Skin epidermis (tissue), 12 donors: ENCODE results near the gene TOX3.

Source experiments
- H3K27ac ChIP-seq, 21 experiments: fragments of 200-600 bp; sonication (generic) in 11 of 21; one replicate each; pipeline ENCODE4 v1.5.0; 2020; ENCODE audit warnings: mild to moderate bottlenecking in 3 of 21, inconsistent platforms in 2 of 21, moderate library complexity in 2 of 21
- H3K4me3 ChIP-seq, 7 experiments: fragments of 200-600 bp; sonication (generic) in 2 of 7; one replicate each; pipeline ENCODE4 v1.5.0; 2020; ENCODE audit warnings: inconsistent platforms in 2 of 7, mild to moderate bottlenecking in 2 of 7, moderate library complexity in 1 of 7

TOX3 gene

DNA sequence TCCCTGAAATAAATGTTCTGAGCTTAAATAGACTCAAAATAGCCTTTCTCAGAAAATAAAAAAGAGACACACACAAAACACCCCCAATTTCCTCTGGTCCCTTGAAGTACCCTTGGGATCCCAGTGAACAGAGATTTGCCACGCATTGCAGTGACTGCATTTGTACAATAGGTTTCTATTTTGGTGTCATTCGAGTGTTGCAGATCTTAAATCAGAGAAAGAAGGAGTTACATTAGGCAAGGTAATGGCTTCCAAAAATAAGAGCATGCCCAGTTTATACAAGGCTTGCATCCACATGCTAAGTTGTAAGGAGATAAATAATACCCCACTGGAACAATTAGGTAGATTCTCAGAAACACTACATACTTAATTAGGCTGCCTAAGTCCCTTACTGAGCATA is 2.2 kb downstream of the TOX3 start:
- H3K4me3 ChIP-seq = no peak overlapping the region

GRCh38 chr16:52543654-52544053 is 3.3 kb downstream of the TOX3 start:
- no peak overlapping the region for H3K4me3 ChIP-seq
- no peak overlapping the region for H3K27ac ChIP-seq

More for the DNA sequence above, 2.2 kb downstream of the TOX3 start:
- H3K27ac ChIP-seq = no peak overlapping the region

DNA sequence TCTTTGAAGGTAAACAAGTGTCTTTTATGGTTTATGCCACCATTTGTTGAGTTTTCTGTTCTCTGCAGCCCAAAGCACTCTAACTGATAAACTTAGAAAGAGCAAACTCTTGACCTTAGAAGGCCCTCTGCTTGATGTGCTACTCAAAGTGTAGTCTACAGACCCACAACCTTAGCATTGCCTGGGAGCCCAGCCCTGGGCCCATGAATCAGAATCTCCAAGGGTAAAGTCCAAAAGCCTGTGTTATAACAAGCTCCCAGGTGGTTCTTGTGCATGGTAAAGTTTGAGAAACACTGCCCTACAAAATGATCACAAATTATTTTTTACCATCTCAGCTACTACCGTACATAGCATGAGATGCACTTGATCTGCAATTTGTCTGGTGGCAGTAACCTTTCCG is 6.0 kb downstream of the TOX3 start:
- Histone ChIP-seq H3K4me3 (no peak overlapping the region), H3K27ac (no peak overlapping the region)

DNA sequence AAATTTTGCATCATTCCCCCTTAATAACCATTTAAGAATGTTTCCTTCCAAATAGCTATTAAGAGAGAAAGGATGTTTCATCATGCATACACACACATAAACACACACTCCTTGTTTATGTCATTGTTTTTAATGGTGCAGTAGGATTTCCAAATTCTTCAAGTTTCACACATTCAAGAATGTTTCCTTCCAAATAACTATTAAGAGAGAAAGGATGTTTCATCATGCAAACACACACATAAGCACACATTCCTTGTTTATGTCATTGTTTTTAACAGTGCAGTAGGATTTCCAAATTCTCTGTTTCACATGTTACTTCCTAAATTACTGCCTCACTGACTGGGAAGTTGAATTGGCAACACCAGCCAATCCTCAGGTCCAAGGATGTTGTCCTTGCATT is 7.8 kb downstream of the TOX3 start:
- Histone ChIP-seq H3K4me3 (no peak overlapping the region), H3K27ac (no peak overlapping the region)

DNA sequence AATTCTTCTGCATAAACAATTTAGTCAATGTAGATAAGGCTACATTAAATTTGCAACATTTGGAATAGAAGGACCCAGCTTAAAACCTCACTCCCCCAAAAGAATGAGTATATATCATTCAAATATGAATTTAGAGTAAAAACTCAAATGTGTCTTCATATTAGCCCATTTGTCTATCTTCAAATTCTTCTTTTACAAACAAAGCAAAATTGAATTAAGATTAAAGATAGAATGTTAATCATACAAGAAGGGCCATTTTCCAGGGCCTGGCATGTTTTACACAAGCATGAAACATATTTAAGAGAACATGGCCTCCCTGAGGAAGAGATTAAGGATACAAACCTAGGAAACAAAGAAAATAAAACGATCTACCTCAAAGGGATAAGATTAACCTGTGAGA is 8.4 kb downstream of the TOX3 start:
- H3K27ac ChIP-seq = no peak overlapping the region

DNA sequence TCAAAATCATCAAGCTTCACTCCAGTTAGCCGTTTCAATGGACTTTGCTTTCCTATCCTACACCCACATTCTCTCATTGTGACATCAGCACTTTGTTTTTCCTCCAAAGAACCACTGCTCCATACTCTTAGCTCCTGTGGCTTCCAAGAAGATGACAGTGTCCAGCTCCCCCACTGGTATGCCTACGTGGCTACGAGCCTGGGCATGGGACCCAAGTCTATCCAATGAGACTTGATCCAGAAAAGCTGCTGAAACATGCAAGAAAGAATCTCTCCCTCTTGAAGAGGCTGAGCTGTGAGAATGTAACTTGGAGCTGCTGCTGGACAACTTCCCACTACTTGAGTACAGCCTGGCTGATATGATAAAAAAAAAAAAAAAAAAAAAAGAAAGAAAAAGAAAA is 9.4 kb downstream of the TOX3 start:
- no peak overlapping the region for H3K4me3 ChIP-seq
- no peak overlapping the region for H3K27ac ChIP-seq

More for the DNA sequence above, 8.4 kb downstream of the TOX3 start:
- H3K4me3 ChIP-seq = no peak overlapping the region

DNA sequence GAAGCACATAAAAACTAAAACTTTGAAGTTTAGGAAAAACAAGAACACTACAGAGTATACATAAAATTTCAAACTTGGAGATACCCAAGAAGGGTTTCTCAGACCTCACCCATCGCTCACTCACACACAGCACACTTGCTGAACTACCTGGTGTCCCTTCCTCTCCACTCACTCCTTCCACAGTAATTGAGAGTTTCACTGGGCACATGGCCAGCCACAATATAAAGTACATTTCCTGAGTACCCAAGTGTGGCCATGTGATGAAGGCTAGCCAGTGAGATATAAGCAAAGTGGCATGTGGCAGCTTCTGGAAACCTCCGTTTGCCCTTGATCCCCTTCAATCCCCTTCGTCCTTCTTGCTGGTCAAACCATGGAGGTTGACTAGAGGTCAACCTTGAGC is 11.9 kb downstream of the TOX3 start:
- Histone ChIP-seq H3K27ac (no peak overlapping the region), H3K4me3 (no peak overlapping the region)

GRCh38 chr16:52533296-52533695 is 13.6 kb downstream of the TOX3 start:
- H3K4me3 ChIP-seq = no peak overlapping the region
- H3K27ac ChIP-seq = no peak overlapping the region

DNA sequence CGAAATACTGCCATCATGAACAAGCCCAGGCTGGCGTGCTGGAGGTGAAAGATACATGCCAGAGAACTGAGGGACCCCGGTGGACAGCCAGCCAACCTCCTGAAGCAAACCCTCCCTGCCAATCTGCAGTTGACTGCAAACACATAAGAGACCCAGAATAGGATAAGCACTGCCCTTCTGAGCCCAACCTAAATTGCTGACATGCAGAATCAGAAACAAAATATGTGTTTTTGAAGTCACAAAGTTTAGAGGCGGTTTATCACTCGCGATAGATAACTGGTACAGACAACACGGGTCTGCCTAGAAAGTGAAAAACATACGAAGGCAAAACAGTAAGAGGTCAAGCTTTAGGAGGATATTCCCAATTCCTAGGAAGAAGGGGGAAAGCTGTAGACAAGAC is 14.6 kb downstream of the TOX3 start:
- no peak overlapping the region for H3K4me3 ChIP-seq
- no peak overlapping the region for H3K27ac ChIP-seq

DNA sequence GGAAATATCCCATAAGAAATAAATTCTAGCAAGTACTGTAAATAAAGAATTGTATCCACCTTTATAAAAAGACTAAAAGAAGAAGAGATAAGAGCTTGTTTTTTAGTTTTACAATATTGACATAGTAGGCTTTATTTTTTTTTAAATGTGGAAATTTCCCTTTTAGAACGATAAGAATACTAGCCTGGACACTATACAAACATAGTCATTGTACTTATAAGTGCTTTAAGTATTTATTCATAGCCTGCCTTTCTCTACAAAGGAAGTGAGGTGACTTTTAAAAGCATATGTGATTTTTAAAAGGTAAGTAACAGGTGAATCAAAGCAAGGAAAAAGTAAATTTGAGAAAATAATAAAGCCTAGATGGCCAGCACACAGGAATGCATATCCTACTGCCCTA is 17.7 kb downstream of the TOX3 start:
- Histone ChIP-seq H3K4me3 (no peak overlapping the region), H3K27ac (no peak overlapping the region)

DNA sequence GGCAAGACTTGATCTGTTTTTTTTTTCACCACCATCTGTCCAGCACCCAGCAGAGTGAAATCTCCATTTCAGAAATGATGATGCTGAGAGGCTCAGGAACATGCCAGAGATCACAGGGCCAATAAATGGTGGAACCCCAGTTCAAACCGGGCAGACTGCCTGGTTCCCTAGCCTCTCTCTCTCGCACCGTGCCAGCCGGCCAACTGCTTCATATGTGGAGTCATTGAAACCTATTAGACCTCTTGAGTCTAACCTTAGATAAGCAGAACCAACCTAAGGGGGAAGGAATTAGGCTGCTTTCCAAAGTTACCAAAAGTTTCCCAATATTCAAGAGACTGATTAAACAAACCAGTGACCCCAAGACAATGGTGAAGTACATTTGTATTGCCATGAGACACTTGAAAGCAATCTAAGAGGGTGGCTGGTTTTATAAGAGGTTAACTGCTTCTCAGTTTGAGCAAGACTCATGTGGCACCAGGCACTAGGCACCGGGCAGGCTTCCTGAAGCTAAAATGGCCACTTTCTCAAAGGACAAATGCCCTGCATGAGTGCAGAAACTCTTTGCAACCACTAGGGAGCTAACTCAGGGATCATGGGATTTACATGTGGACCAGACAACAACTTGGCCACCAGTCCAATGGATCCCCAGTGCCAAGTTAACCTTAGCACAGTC is 18.4 kb downstream of the TOX3 start:
- H3K27ac ChIP-seq = no peak overlapping the region
- no peak overlapping the region for H3K4me3 ChIP-seq

DNA sequence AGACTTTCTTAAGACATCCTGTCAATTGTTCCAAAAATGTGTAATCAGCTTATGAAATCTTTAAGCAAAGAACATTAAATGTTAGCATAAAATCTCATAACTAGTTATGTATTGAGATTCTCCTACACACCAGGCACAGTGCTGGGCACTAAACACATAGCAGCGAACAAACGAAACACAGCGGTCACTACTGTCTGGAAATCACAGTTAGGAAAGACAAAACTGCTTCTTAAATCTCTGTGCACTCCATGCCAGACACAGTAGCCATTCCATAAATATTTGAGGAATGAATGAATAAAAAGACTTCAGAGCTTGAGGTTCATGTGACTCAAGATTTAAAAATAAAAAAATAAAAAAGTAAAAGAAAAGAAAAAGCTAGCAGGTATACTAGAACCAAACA is 20.1 kb downstream of the TOX3 start:
- no peak overlapping the region for H3K4me3 ChIP-seq
- H3K27ac ChIP-seq = no peak overlapping the region

DNA sequence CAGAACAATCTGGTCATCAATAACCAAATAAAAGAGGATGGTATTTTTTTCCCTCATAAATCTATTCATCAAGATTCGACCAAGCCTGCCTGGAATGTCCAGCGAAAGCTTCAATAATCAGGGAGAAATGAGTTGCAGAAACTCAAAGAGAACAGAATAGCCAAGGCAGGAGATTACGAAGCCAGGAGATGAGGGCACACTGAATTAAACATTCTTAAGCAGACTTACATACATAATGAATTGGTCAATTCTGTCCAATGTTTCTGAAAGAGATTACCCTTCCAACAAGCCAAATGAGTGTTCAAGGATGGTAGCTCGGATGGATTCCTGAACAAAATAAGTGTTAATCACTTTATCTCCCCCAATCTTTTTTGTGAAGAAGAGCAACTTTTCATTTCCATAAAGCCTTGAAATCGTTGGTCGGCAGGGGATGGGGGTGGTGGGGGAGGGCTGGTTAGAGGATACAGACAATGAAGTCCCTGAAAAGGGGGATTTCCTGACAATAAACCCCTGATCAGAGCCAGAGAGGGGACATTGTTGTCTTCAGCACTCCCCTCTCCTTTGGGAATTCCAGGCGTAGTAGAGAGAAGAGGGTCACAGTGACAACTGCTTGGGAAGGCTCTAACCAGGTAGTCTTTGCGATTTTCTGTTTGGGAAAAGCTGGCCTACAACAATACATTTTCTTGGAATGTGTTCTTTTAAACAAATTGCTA is 20.7 kb downstream of the TOX3 start:
- Histone ChIP-seq H3K4me3 (no peak overlapping the region), H3K27ac (no peak overlapping the region)

DNA sequence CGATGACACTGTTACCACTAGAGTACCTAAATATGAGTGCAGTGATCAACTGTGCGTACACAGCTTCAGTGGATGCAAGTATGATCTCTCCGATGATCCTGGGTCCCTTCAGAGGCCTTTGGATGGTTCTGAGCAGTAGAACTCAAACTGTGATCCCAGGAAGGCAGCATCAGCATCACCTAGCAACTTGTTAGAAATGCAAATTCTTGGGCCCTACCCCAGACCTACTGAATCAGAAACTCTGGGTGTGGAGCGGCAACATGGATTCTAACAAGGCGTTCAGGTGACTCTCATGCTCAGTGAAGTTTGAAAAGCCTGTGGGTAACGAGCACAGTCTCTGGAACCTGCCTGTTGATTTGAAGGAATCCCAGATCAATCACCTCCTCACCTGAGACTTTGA is 25.4 kb downstream of the TOX3 start:
- no peak overlapping the region for H3K4me3 ChIP-seq

DNA sequence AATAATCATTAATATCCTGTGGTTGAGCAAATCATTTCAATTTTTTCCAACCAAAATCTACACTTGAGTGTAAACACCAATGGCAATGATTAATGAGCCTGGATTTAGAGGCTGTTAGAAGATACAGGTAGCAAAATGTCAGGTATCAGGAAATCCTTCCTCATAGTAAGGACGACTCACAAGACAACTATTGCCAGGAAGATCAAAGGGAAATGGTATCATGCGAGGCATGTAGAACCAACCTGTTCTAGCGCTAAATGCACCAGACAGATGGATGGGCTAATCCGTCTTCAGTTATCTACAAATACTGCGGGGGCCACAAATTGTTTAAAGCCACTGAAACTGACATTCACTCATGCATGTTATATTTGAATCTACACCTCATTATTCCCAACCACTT is 28.1 kb downstream of the TOX3 start:
- H3K4me3 ChIP-seq = no peak overlapping the region
- no peak overlapping the region for H3K27ac ChIP-seq

More for the DNA sequence above, 25.4 kb downstream of the TOX3 start:
- H3K27ac ChIP-seq = no peak overlapping the region

- no peak overlapping the region for H3K27ac ChIP-seq
- no peak overlapping the region for H3K4me3 ChIP-seq
Observed at GRCh38 chr16:52515068-52515671, 31.8 kb downstream of the TOX3 start.

- H3K27ac ChIP-seq = no peak overlapping the region
- no peak overlapping the region for H3K4me3 ChIP-seq
Observed at GRCh38 chr16:52512297-52512987, 34.5 kb downstream of the TOX3 start.

DNA sequence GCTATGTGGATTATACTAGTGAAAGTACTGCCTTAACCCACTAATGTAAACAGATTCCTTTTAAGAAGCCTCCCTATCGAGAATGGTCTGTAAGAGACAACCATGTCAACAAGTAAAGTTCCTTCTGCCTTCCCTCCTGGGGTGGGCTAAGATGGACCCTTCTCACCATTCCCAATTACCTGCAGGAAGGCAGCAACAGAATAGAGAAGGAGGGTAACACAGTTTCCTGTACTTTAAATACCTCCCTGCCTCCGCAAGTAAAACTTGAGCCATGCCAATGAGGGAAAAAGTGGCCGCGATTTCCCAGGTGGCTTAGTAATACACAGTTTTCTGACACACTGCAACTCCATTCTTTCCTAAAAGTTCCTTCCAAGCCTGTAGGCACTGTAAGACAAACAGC is 45.2 kb downstream of the TOX3 start:
- Histone ChIP-seq H3K4me3 (no peak overlapping the region), H3K27ac (no peak overlapping the region)

- H3K4me3 ChIP-seq = no peak overlapping the region
- no peak overlapping the region for H3K27ac ChIP-seq
Observed at GRCh38 chr16:52500963-52501362, 46.0 kb downstream of the TOX3 start.

DNA sequence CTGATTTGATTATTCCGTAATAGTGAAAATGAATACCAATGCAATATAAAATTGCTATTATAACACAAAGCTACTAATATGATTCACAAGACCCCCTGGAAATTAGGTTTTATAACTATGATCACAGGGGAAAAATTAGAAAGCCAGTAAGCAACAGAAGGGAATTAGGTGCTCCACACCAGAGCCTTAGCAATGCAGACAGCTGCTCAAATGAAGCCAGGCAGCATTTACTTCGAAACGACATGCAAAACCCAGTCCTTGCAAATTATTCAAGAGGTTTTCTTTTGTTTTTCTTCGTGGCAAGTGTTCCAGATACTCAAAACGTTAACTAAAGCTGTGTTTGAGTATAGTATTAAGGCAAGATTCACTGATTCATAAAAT is 47.9 kb downstream of the TOX3 start:
- Histone ChIP-seq H3K27ac (no peak overlapping the region), H3K4me3 (no peak overlapping the region)
